Heart left ventricle (tissue), 16 donors: Measurements from ENCODE around the gene NIPBL. TPM values are rescaled to one million over a fixed set of nuclear protein-coding genes. Genes with fewer than 3 reads are reported as not detected.

Source experiments
- ATAC-seq, 4 donors: fragments of 200-7000 bp; cut with Tn5 transposase; one replicate each; pipeline ENCODE4 v1.9.1; 2020 to 2022; ENCODE audit warnings: moderate library complexity in 4 of 4, mild to moderate bottlenecking in 3 of 4, moderate number of reproducible peaks in 1 of 4
- DNase-seq, 5 donors: peaks; one replicate each; pipeline ENCODE4 v3.0.0-alpha.2; 2020
- H3K27ac ChIP-seq, 12 donors: fragments of 200-600 bp; sonication (generic) in 4 of 12; one replicate each; pipeline versions ENCODE4 v1.5.0 to v1.8.0; 2016 to 2022; ENCODE audit warnings: mild to moderate bottlenecking in 2 of 12
- H3K27me3 ChIP-seq, 9 donors: fragments of 200-600 bp; sonication (generic) in 2 of 9; one replicate each; pipeline versions ENCODE4 v1.5.1 to v1.8.0; 2016 to 2022; ENCODE audit warnings: mild to moderate bottlenecking in 3 of 9
- H3K36me3 ChIP-seq, 9 donors: fragments of 200-600 bp; sonication (generic) in 2 of 9; one replicate each; pipeline versions ENCODE4 v1.5.0 to v1.8.0; 2018 to 2022; ENCODE audit warnings: mild to moderate bottlenecking in 2 of 9
- H3K4me1 ChIP-seq, 12 donors: fragments of 200-600 bp; sonication (generic) in 4 of 12; one replicate each; pipeline versions ENCODE4 v1.5.0 to v1.8.0; 2016 to 2022; ENCODE audit warnings: mild to moderate bottlenecking in 3 of 12
- H3K4me3 ChIP-seq, 12 donors: fragments of 200-600 bp; sonication (generic) in 4 of 12; one replicate each; pipeline versions ENCODE4 v1.5.0 to v1.8.0; 2017 to 2022; ENCODE audit warnings: mild to moderate bottlenecking in 9 of 12, moderate library complexity in 4 of 12
- H3K9me3 ChIP-seq, 12 donors: fragments of 200-600 bp; sonication (generic) in 4 of 12; one replicate each; pipeline versions ENCODE4 v1.5.0 to v1.8.0; 2016 to 2022; ENCODE audit warnings: mild to moderate bottlenecking in 1 of 12
- CTCF ChIP-seq, 12 donors: fragments of 200-600 bp; sonication (generic) in 4 of 12; IDR thresholded peaks; one replicate each; pipeline versions ENCODE4 v1.5.0 to v1.8.0; 2018 to 2022; ENCODE audit warnings: antibody characterized with exemption in 12 of 12, mild to moderate bottlenecking in 5 of 12
- POLR2A ChIP-seq, 2 donors: fragments of 450-650 bp; IDR thresholded peaks; one replicate each; pipeline ENCODE4 v1.6.1; 2017; ENCODE audit warnings: antibody characterized with exemption in 2 of 2, mild to moderate bottlenecking in 2 of 2, moderate library complexity in 2 of 2
- WGBS, 4 donors: extraction: QIAGEN DNeasy Blood & Tissue Kit in 2 of 4; methylation state at CpG; one replicate each; pipeline versions ENCODE4 v1.1.5 to v1.1.7; 2013 to 2018; 5-methylcytosine and 5-hydroxymethylcytosine counted together
- intact Hi-C, 10 donors: fragments of 100-400 bp; cut with DNase I; formaldehyde crosslinking; loops; one replicate each; pipeline versions ENCODE4 v1.11.1 to v1.14.2; 2022
- polyA plus RNA-seq, 2 donors: library from polyadenylated mRNA; stranded (reverse); fragments of 200-250 nt; gene quantifications; one replicate each; pipeline ENCODE4 v1.2.3, GENCODE V29; 2013
- total RNA-seq, 9 donors: library from RNA; depleted of rRNA in 2 of 9; stranded (reverse); fragments of >200 nt in 2 of 9; fragmentation: NEBNext Ultra II Directional in 3 of 9; extraction: Animal tissue kit (Norgen Biotek cat#: 25700) in 3 of 9; gene quantifications; one replicate each; pipeline versions ENCODE4 v1.1.0 to v1.2.4, GENCODE V29; 2016 to 2023
- donor health status: ischemic (EF 13 %, LVEDD 7.1; RV severe dilation, severe dysfunction).
- donor health status: healthy with polysubstance abuse.
- donor health status: DM: no; HTN: yes; CAD: no.
- donor health status: DM: no; HTN: no; CAD: no.
- donor health status: ischemic (EF 25% LVEDD 6.9; RV normal size, moderate dysfunction).
- donor health status: ischemic (EF 25% LVEDD 5.7; RV mildly dilated, moderate dysfunction).
- donor health status: healthy.
- donor health status: DM: yes; HTN: yes; CAD: no.
- donor health status: ischemic (EF 35%, LVEDD 5.7; RV mildly dilated, moderate dysfunction).
- donor health status: nonischemic (EF 11% LVEDD 7.7; RV severe dilation, severe dysfunction).
- donor health status: DM: yes; HTN: yes; CAD: no.
- donor health status: PGD.
- donor health status: ischemic (EF 29% LVEDD 5.4; RV normal size, mild dysfunction).
- donor health status: nonischemic (EF 23%, LVEDD 6.1; RV moderate dilation, normal function).

Gene NIPBL
- total and polyA plus RNA-seq, 11 donors, result 13.2 to 57.3 (median 38.2) TPM

DNA sequence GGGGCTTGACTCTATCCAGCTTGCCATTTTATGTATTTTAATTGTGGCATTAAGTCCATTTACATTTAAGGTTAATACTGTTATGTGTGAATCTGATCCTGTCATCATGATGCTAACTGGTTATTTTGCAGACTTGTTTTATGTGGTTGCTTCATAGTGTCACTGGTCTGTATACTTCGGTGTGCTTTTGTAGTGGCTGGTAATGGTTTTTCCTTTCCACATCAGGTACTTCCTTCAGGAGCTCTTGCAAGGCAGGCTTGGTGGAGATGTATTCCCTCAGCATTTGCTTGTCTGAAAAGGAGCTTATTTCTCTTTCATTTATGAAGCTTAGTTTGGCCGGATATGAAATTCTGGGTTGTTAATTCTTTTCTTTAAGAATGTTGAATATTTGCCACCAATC is 226.7 kb downstream of the NIPBL start:
- Histone ChIP-seq H3K4me1 (no peaks in the 10 kb centered on the region), H3K27me3 (no peaks in the 10 kb centered on the region), H3K4me3 (no peak overlapping the region), H3K36me3 (peaks cover 4 to 58% (median 37%) of the 10 kb centered on the region in 9 donors), H3K27ac (no peak overlapping the region), H3K9me3 (peaks cover 0 to 31% (median 17%) of the 10 kb centered on the region in 12 donors)
- no peak for TF ChIP-seq POLR2A (IDR thresholded peaks at IDR 0.05)
- TF ChIP-seq CTCF (IDR thresholded peaks at IDR 0.05), result no peak
- no peak for ATAC-seq
- no peak for DNase-seq
- WGBS, 4 donors, result 94 to 100% (median 97%) methylated on average over 2 of the region's 2 CpGs
- intact Hi-C loops, result no loop called here

GRCh38 chr5:37109338-37109737 is 232.8 kb downstream of the NIPBL start:
- no peak for TF ChIP-seq POLR2A (IDR thresholded peaks at IDR 0.05)
- no peak for TF ChIP-seq CTCF (IDR thresholded peaks at IDR 0.05)
- intact Hi-C loops, result no loop called here
- Histone ChIP-seq H3K4me1 (peaks cover 0 to 14% (median 0%) of the 10 kb centered on the region in 12 donors), H3K27ac (no peak overlapping the region), H3K27me3 (no peaks in the 10 kb centered on the region), H3K36me3 (peaks cover 4 to 88% (median 59%) of the 10 kb centered on the region in 9 donors), H3K9me3 (peaks cover 0 to 3% (median 0%) of the 10 kb centered on the region in 12 donors), H3K4me3 (no peak overlapping the region)
- DNase-seq (no peak), ATAC-seq (no peak)
- WGBS, 4 donors, result 94 to 99% (median 98%) methylated on average over 3 of the region's 3 CpGs

DNA sequence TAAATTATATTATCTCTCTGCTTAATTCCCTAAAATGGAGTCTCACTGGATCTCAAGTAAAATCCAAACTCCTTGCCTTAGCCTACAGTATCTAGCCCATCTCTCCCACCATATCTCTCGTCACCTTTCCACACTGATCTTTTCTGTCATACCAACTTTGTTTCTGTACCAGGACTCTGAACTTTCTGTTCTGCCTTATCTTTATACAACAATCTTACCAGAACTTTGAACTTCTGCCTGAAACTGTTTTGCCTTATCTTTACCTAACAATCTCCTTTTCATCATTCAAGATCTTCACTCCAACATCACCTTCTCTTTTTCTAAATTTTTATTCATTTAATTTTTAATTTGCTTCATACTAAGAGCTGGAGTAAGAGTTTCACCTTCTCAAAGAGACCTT is 233.6 kb downstream of the NIPBL start:
- H3K4me3 ChIP-seq, result no peak overlapping the region

More for the DNA sequence above, 233.6 kb downstream of the NIPBL start:
- Histone ChIP-seq H3K9me3 (peaks cover 0 to 3% (median 0%) of the 10 kb centered on the region in 12 donors), H3K27me3 (no peaks in the 10 kb centered on the region), H3K36me3 (peaks cover 4 to 88% (median 59%) of the 10 kb centered on the region in 9 donors), H3K27ac (no peak overlapping the region), H3K4me1 (peaks cover 0 to 14% (median 0%) of the 10 kb centered on the region in 12 donors)
- intact Hi-C loops, result no loop called here
- DNase-seq (no peak), ATAC-seq (no peak)
- TF ChIP-seq CTCF (IDR thresholded peaks at IDR 0.05) (no peak), POLR2A (IDR thresholded peaks at IDR 0.05) (no peak)
- 94 to 98% (median 95%) methylated on average over 1 of the region's 1 CpG for WGBS, 4 donors
